Gastroesophageal sphincter (tissue), 4 donors: ENCODE measurements around the gene F10. TPM values are rescaled to one million over a fixed set of nuclear protein-coding genes. Genes with fewer than 3 reads are reported as not detected.

ENCODE experiments used
- ATAC-seq: fragments of 150-250 bp; one replicate; pipeline ENCODE4 v1.9.1; 2016; ENCODE audit warnings: mild to moderate bottlenecking, moderate library complexity
- H3K27ac ChIP-seq, 4 donors: fragments of 200-600 bp; sonication (generic) in 3 of 4; 1 replicate in 3 of 4; 2 replicates in 1 of 4; pipeline ENCODE4 v1.5.1; 2016 to 2019
- H3K27me3 ChIP-seq: fragments of 200-600 bp; sonication (generic); one replicate; pipeline ENCODE4 v1.5.1; 2019
- H3K36me3 ChIP-seq, 2 donors: fragments of 200-600 bp; sonication (generic); one replicate each; pipeline ENCODE4 v1.5.1; 2019; ENCODE audit warnings: control low read depth in 1 of 2
- H3K4me1 ChIP-seq, 3 donors: fragments of 200-600 bp; sonication (generic); 1 replicate in 2 of 3; 2 replicates in 1 of 3; pipeline ENCODE4 v1.5.1; 2016 to 2019; ENCODE audit warnings: control low read depth in 2 of 3
- H3K4me3 ChIP-seq, 2 donors: fragments of 200-600 bp; sonication (generic); one replicate each; pipeline ENCODE4 v1.5.1; 2019; ENCODE audit warnings: mild to moderate bottlenecking in 1 of 2, moderate library complexity in 1 of 2
- H3K9me3 ChIP-seq, 3 donors: fragments of 200-600 bp; sonication (generic); one replicate each; pipeline ENCODE4 v1.5.1; 2017 to 2019; ENCODE audit warnings: control low read depth in 2 of 3
- EP300 ChIP-seq: sonication (generic); formaldehyde crosslinking; IDR thresholded peaks from one replicate; pipeline ENCODE4 v1.6.1; 2017; ENCODE audit warnings: antibody characterized with exemption, mild to moderate bottlenecking
- POLR2A ChIP-seq, 2 donors: fragments of 450-650 bp; IDR thresholded peaks; one replicate each; pipeline ENCODE4 v1.6.1; 2017; ENCODE audit warnings: antibody characterized with exemption in 2 of 2, mild to moderate bottlenecking in 2 of 2, moderate library complexity in 1 of 2
- POLR2AphosphoS5 ChIP-seq: sonication (generic); formaldehyde crosslinking; IDR thresholded peaks from one replicate; pipeline ENCODE4 v1.6.1; 2017; ENCODE audit warnings: antibody characterized with exemption
- WGBS, 2 donors: methylation state at CpG; one replicate each; pipeline ENCODE4 v1.1.5; 2018; ENCODE audit warnings: low coverage in 1 of 2; 5-methylcytosine and 5-hydroxymethylcytosine counted together
- total RNA-seq, 4 donors: library from RNA; depleted of rRNA; stranded (reverse); fragments of >200 nt; gene quantifications; one replicate each; pipeline ENCODE4 v1.1.0, GENCODE V29; 2016
- TF ChIP-seq, protein P1 (sequence below), 4 experiments: fragments of 200-600 bp in 2 of 4; fragments of 450-650 bp in 2 of 4; sonication (generic) in 1 of 4; IDR thresholded peaks; one replicate each; pipeline ENCODE4 v1.5.1; 2017 to 2019; ENCODE audit warnings: antibody characterized with exemption in 4 of 4, mild to moderate bottlenecking in 2 of 4, moderate library complexity in 2 of 4

F10 gene
- total RNA-seq, 4 donors from 2014 or later = 6.9 to 51.7 (median 12.0) TPM

DNA sequence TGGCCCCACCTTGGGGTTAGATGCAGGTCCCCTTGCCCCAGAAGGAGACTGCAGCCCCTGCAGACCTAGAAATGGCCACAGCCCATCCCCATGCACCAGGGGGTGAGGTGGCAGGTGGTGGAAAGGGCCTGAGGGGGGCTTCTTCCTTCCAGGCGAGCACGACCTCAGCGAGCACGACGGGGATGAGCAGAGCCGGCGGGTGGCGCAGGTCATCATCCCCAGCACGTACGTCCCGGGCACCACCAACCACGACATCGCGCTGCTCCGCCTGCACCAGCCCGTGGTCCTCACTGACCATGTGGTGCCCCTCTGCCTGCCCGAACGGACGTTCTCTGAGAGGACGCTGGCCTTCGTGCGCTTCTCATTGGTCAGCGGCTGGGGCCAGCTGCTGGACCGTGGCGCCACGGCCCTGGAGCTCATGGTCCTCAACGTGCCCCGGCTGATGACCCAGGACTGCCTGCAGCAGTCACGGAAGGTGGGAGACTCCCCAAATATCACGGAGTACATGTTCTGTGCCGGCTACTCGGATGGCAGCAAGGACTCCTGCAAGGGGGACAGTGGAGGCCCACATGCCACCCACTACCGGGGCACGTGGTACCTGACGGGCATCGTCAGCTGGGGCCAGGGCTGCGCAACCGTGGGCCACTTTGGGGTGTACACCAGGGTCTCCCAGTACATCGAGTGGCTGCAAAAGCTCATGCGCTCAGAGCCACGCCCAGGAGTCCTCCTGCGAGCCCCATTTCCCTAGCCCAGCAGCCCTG lies 4.2 kb upstream of the F10 start:
- Histone ChIP-seq H3K9me3 (no peaks in the 10 kb centered on the region), H3K27ac (no peak overlapping the region), H3K27me3 (peaks cover 35% of the 10 kb centered on the region), H3K4me3 (no peak overlapping the region), H3K36me3 (no peaks in the 10 kb centered on the region), H3K4me1 (peaks cover 0 to 16% (median 0%) of the 10 kb centered on the region in 3 donors)
- 53% methylated on average over 3 of the region's 42 CpGs; no CpG with 5 or more reads in 1 of the 2 donors for WGBS, 2 donors
- ATAC-seq = no peak
- TF ChIP-seq, protein P1, sequence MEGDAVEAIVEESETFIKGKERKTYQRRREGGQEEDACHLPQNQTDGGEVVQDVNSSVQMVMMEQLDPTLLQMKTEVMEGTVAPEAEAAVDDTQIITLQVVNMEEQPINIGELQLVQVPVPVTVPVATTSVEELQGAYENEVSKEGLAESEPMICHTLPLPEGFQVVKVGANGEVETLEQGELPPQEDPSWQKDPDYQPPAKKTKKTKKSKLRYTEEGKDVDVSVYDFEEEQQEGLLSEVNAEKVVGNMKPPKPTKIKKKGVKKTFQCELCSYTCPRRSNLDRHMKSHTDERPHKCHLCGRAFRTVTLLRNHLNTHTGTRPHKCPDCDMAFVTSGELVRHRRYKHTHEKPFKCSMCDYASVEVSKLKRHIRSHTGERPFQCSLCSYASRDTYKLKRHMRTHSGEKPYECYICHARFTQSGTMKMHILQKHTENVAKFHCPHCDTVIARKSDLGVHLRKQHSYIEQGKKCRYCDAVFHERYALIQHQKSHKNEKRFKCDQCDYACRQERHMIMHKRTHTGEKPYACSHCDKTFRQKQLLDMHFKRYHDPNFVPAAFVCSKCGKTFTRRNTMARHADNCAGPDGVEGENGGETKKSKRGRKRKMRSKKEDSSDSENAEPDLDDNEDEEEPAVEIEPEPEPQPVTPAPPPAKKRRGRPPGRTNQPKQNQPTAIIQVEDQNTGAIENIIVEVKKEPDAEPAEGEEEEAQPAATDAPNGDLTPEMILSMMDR (IDR thresholded peaks at IDR 0.05) = no peak

DNA sequence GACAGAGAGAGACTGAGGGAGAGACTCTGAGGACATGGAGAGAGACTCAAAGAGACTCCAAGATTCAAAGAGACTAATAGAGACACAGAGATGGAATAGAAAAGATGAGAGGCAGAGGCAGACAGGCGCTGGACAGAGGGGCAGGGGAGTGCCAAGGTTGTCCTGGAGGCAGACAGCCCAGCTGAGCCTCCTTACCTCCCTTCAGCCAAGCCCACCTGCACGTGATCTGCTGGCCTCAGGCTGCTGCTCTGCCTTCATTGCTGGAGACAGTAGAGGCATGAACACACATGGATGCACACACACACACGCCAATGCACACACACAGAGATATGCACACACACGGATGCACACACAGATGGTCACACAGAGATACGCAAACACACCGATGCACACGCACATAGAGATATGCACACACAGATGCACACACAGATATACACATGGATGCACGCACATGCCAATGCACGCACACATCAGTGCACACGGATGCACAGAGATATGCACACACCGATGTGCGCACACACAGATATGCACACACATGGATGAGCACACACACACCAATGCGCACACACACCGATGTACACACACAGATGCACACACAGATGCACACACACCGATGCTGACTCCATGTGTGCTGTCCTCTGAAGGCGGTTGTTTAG lies 3.3 kb upstream of the F10 start:
- TF ChIP-seq POLR2AphosphoS5 (no peak), POLR2A (IDR thresholded peaks at IDR 0.05) (no peak), EP300 (no peak)
- TF ChIP-seq, protein P1 (IDR thresholded peaks at IDR 0.05) = no peak
- WGBS, 2 donors = 90% methylated on average over 6 of the region's 16 CpGs; no CpG with 5 or more reads in 1 of the 2 donors
- H3K36me3 ChIP-seq = no peaks in the 10 kb centered on the region
- no peak overlapping the region for H3K27ac ChIP-seq
- H3K9me3 ChIP-seq = no peaks in the 10 kb centered on the region
- peaks cover 0 to 23% (median 0%) of the 10 kb centered on the region in 3 donors for H3K4me1 ChIP-seq
- no peak overlapping the region for H3K4me3 ChIP-seq
- ATAC-seq = no peak
- peaks cover 31% of the 10 kb centered on the region for H3K27me3 ChIP-seq

DNA sequence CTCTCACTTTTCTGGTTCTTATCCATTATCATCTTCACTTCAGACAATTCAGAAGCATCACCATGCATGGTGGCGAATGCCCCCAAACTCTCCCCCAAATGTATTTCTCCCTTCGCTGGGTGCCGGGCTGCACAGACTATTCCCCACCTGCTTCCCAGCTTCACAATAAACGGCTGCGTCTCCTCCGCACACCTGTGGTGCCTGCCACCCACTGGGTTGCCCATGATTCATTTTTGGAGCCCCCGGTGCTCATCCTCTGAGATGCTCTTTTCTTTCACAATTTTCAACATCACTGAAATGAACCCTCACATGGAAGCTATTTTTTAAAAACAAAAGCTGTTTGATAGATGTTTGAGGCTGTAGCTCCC lies 2.8 kb upstream of the F10 start:
- H3K27me3 ChIP-seq = peaks cover 26% of the 10 kb centered on the region
- no peak for ATAC-seq
- no peaks in the 10 kb centered on the region for H3K9me3 ChIP-seq
- no peak overlapping the region for H3K27ac ChIP-seq
- WGBS, 2 donors = 88 to 100% methylated on average over 1 to 7 of the region's 7 CpGs
- H3K4me3 ChIP-seq = no peak overlapping the region
- TF ChIP-seq POLR2AphosphoS5 = no peak
- TF ChIP-seq POLR2A (IDR thresholded peaks at IDR 0.05) = no peak
- TF ChIP-seq, protein P1 (IDR thresholded peaks at IDR 0.05) = no peak
- no peak for TF ChIP-seq EP300
- no peaks in the 10 kb centered on the region for H3K36me3 ChIP-seq
- H3K4me1 ChIP-seq = peaks cover 0 to 23% (median 0%) of the 10 kb centered on the region in 3 donors

DNA sequence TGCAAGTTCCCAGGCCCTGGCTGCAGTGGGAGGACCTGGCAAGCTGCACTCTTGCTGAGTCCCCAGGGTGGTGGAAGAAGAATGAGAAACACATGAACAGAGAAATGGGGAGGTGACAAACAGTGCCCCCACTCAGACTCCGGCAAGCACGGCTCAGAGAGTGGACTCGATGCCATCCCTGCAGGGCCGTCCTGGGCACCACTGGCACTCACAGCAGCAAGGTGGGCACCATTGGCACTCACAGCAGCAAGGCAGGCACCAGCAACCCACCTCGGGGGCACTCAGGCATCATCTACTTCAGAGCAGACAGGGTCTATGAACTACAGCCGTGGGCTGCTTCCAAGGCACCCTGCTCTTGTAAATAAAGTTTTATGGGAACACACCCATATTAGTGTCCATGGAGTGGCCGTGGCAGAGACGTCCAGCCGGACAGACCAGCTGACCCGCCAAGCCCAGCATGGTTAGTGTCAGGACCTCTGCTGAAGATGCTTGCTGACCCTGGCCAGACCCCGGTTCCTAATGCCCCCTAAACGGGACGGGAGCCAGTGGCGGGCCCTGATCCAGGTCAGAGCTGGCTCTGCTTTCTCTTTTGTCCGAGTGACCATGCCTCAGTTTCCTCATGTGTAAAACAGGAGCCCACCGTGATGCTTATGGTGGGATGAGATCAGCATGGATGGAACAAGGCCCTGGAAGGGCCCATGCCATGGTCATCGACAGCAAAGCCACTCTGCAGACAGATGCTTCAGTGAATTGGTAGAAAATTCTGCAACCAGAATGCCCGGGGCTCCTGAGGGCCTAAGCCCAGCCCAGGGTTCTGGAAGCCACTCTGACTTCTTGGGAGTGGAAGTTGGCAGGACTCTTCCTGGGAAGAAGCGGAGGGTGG lies 2.1 kb upstream of the F10 start:
- WGBS, 2 donors = 84 to 100% methylated on average over 1 to 8 of the region's 19 CpGs
- no peak overlapping the region for H3K27ac ChIP-seq
- H3K4me3 ChIP-seq = no peak overlapping the region
- ATAC-seq = no peak
- no peak for TF ChIP-seq EP300
- no peak for TF ChIP-seq POLR2AphosphoS5
- no peak for TF ChIP-seq POLR2A (IDR thresholded peaks at IDR 0.05)
- TF ChIP-seq, protein P1 (IDR thresholded peaks at IDR 0.05) = no peak
- H3K27me3 ChIP-seq = peaks cover 23% of the 10 kb centered on the region
- no peaks in the 10 kb centered on the region for H3K9me3 ChIP-seq
- H3K4me1 ChIP-seq = peaks cover 0 to 23% (median 0%) of the 10 kb centered on the region in 3 donors
- no peaks in the 10 kb centered on the region for H3K36me3 ChIP-seq
